ENCODE results near the gene PRUNE2.

PRUNE2 gene

DNA sequence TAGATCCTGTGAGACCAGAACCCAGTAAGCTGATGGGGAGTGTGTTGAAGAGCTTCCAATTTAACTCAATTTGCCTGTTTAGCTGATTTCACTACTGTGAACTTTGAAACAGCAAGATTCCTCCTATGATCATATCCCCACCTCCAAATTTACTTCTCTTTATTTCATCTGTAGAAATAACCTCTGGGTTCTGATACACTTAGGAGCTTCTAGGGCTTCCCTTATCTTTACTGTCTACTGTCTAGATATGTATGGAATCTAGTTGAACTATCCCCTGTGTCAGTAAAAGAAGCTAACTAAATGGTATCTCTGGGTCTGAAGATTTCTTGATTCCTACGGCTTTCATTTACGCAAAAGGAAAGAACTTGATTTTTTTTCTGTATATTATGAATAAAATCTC, 330.2 kb downstream of the PRUNE2 start:
- DNase-seq (ENCODE audit: low read depth, low spot score): no peak

DNA sequence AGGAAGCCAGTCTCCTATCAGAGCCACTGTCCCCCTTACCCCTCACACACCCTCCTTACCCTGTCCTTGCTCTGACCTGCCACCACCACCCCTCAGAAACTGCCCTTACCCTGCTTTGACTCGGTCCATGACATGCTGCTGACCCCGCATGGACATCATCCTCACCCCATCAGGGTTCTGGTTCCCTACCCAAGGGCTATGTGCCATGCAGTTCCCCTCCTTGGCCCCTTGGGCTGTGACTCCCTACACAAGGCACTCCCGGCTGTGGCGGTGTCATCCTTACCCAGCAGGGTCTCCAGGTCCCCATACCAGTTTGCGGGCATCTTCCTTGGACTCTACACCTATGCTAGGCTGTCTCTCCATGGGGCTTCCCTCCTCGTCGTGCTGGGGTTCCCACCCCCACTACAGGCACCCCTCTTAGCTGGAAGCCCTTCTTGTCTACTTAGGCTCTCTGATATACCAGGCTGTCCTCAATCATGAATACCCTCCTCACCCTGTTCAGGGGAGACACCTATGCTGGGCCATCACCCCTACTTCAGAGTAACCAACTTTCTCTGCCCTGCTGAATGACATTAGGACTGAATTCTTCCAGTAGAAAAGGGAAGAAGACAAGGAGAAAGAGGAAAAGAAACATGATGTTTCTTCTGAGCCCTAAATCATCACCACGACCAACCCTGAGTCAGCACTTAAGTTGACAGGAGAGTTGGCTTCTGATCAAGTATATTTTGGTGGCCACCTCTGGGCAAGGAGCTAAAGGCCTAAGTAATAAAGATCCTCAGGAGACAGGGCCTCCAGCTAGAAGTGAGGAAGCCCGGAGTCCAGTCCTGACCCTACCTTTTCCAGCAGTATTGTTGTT, 331.8 kb downstream of the PRUNE2 start:
- no peak for DNase-seq (ENCODE audit: low read depth, low spot score)

- DNase-seq (ENCODE audit: low read depth, low spot score): no peak
Observed at GRCh38 chr9:76573408-76573807, 332.5 kb downstream of the PRUNE2 start.

DNA sequence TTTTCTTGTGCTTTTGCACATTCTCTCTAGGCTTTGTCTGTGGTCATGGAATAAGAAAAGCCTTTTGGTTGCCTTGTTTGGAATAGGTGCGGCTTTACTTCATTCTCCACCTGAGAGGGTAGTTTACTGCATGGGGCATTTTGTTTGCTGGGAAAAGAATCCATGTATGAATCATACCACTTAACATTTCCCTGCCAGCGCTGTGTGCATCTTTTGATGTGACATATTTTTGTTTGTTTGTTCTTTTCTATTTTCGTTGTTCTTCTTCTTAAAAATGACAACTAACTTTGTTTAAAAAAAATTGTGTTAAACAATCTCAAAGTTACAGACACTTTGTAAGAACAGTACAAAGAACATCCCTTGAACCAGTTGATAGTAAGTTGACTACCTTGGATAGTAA, 333.8 kb downstream of the PRUNE2 start:
- no peak for DNase-seq (ENCODE audit: low read depth, low spot score)

GRCh38 chr9:76571743-76572146, 334.2 kb downstream of the PRUNE2 start:
- DNase-seq (ENCODE audit: low read depth, low spot score): no peak

GRCh38 chr9:76571288-76571687, 334.6 kb downstream of the PRUNE2 start:
- DNase-seq (ENCODE audit: low read depth, low spot score): no peak

DNA sequence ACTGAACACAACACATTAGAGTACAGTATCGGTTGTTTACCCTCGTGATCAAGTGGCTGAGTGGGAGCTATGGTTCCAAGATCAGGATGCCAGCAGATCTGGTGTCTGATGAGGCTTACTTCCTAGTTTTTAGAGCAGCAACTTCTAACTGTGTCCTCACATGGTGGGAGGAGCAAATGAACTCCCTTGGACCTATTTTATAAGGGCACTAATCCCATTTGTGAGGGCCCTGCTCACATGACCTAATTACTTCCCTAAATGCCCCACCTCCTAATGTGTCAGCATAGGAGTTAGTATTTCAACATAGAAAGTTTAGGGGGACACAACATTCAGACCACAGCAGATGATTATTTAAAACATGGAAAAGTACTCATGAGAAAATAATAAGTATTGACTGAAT, 335.1 kb downstream of the PRUNE2 start:
- no peak for DNase-seq (ENCODE audit: low read depth, low spot score)

GRCh38 chr9:76567086-76567485, 338.8 kb downstream of the PRUNE2 start:
- DNase-seq (ENCODE audit: low read depth, low spot score): no peak

DNA sequence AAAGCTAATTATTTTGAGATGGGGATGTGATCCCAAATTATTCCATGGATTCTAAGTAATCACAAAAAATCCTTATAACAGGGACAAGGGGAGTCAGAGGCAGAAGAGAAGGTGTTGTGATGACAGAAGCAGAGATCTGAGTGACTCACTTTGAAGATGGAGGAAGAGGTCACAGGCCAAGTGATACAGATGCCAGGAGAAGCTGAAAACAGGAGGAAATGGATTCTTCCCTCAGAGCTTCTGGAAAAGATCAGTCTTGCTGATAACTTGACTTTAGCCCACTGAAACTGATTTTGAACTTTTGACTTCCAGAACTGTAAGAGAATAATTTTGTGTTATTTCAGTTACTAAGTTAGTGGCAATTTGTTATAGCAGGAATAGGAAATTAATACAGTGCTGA, 341.6 kb downstream of the PRUNE2 start:
- DNase-seq (ENCODE audit: low read depth, low spot score): no peak

- no peak for DNase-seq (ENCODE audit: low read depth, low spot score)
Observed at GRCh38 chr9:76562511-76562911, 343.4 kb downstream of the PRUNE2 start.

- DNase-seq (ENCODE audit: low read depth, low spot score): no peak
Observed at GRCh38 chr9:76561900-76562299, 344.0 kb downstream of the PRUNE2 start.

Measured in brain pericyte (primary cell).